SU-DHL-6 (cell line): Measurements from ENCODE around the gene NNAT.

Source experiments
- EZH2phosphoT487 ChIP-seq: fragments of 200-600 bp; sonication (generic), shearing (Covaris generic); conservative IDR thresholded peaks from 2 replicates; pipeline ENCODE4 v1.6.1; 2018; ENCODE audit warnings: mild to moderate bottlenecking, antibody characterized with exemption, low read length, moderate library complexity, mixed read lengths
- TF ChIP-seq, protein P1 (sequence below): fragments of 200-600 bp; sonication (generic); IDR thresholded peaks from one replicate; pipeline ENCODE4 v1.5.1; 2017; ENCODE audit warnings: antibody characterized with exemption, mild to moderate bottlenecking, low read length, moderate library complexity; ENCODE audit not compliant: insufficient read depth, poor library complexity, severe bottlenecking

DNA sequence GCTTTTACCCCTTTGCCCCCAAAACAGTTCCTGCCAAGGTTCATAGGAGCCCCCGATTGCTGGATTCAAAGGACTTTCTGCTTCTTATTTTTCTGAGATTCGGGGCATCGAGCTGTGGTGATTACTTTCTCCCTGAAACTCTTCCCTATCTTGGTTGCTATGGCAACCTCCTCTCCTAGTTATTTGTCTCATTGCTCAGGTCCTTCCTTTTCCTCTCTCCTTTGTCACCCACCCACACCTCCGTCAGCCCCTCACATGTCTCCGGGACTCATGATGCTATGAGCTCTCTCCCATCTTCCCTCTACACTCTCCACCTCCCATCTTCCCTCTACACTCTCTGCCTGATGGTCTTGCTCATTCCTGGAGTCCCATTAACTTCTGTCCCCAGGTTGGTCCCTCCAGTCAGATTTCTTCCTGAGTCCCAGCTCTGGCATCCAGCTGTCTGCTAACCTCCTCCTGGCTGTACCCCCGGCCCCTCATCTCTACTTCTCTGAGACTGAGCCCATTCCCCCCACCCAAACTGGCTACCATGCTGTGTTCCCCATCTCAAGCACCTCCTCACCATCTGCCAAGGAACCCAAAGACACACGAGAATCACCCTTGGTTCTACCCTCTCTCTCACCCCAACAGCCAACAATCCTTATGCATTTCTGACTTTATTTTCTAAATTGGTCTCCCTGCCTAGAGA lies 30.2 kb upstream of the NNAT start:
- TF ChIP-seq, protein P1, sequence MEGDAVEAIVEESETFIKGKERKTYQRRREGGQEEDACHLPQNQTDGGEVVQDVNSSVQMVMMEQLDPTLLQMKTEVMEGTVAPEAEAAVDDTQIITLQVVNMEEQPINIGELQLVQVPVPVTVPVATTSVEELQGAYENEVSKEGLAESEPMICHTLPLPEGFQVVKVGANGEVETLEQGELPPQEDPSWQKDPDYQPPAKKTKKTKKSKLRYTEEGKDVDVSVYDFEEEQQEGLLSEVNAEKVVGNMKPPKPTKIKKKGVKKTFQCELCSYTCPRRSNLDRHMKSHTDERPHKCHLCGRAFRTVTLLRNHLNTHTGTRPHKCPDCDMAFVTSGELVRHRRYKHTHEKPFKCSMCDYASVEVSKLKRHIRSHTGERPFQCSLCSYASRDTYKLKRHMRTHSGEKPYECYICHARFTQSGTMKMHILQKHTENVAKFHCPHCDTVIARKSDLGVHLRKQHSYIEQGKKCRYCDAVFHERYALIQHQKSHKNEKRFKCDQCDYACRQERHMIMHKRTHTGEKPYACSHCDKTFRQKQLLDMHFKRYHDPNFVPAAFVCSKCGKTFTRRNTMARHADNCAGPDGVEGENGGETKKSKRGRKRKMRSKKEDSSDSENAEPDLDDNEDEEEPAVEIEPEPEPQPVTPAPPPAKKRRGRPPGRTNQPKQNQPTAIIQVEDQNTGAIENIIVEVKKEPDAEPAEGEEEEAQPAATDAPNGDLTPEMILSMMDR = no peak
- TF ChIP-seq EZH2phosphoT487 = no peak
